DOHH2 (cell line): Measurements from ENCODE around the gene PTGES.
"Not testable (repeated sequence)": the region's sequence is repeated elsewhere in the genome, so short reads cannot be mapped to it uniquely, and the experiment has no call there.

Experiments used
- H3F3A ChIP-seq: fragments of 200-600 bp; sonication (generic), shearing (Covaris generic); 2 replicates; pipeline ENCODE4 v1.6.0; 2016; ENCODE audit warnings: antibody characterized with exemption, mild to moderate bottlenecking; ENCODE audit not compliant: control insufficient read depth, insufficient read depth
- H3K27ac ChIP-seq: fragments of 200-600 bp; sonication (generic); 2 replicates; pipeline ENCODE4 v1.5.1; 2014; ENCODE audit warnings: low read depth, mild to moderate bottlenecking, low read length, moderate library complexity
- H3K27me3 ChIP-seq: fragments of 200-600 bp; sonication (generic); 2 replicates; pipeline ENCODE4 v1.6.1; 2014; ENCODE audit warnings: mild to moderate bottlenecking, low read length, mixed read lengths; ENCODE audit not compliant: control insufficient read depth
- H3K36me3 ChIP-seq: fragments of 200-600 bp; sonication (generic); 2 replicates; pipeline ENCODE4 v1.6.1; 2014; ENCODE audit warnings: mild to moderate bottlenecking, low read length, moderate library complexity, mixed read lengths; ENCODE audit not compliant: control insufficient read depth
- H3K4me1 ChIP-seq: fragments of 200-600 bp; sonication (generic); 2 replicates; pipeline ENCODE4 v1.6.1; 2014; ENCODE audit warnings: mild to moderate bottlenecking, low read length, mixed read lengths; ENCODE audit not compliant: control insufficient read depth
- H3K4me2 ChIP-seq: fragments of 200-600 bp; sonication (generic); 2 replicates; pipeline ENCODE4 v1.6.0; 2014; ENCODE audit warnings: mild to moderate bottlenecking, low read length, moderate library complexity
- H3K4me3 ChIP-seq: fragments of 200-600 bp; sonication (generic); 2 replicates; pipeline ENCODE4 v1.5.1; 2014; ENCODE audit warnings: mild to moderate bottlenecking, low read length, mixed read lengths
- H3K79me2 ChIP-seq: fragments of 200-600 bp; sonication (generic); 2 replicates; pipeline ENCODE4 v1.6.1; 2014; ENCODE audit warnings: mild to moderate bottlenecking, low read length, mixed read lengths; ENCODE audit not compliant: control insufficient read depth
- H3K9me2 ChIP-seq: fragments of 200-600 bp; sonication (generic); replicated peaks from 2 replicates; pipeline ENCODE4 v1.6.1; 2014; ENCODE audit warnings: mild to moderate bottlenecking, low read length, mixed read lengths; ENCODE audit not compliant: control insufficient read depth
- H3K9me3 ChIP-seq: fragments of 200-600 bp; sonication (generic); 2 replicates; pipeline ENCODE4 v1.6.1; 2014; ENCODE audit warnings: antibody characterized with exemption, low read length, mixed read lengths; ENCODE audit not compliant: control insufficient read depth, insufficient read depth
- H4K20me1 ChIP-seq: fragments of 200-600 bp; sonication (generic); 2 replicates; pipeline ENCODE4 v1.6.0; 2014; ENCODE audit warnings: low read depth, mild to moderate bottlenecking, antibody characterized with exemption, low read length, moderate library complexity; ENCODE audit not compliant: control insufficient read depth, insufficient read depth
- CTCF ChIP-seq: fragments of 200-600 bp; sonication (generic); IDR thresholded peaks from one replicate; pipeline ENCODE4 v1.5.1; 2014; ENCODE audit warnings: antibody characterized with exemption, mild to moderate bottlenecking, low read depth, low read length; ENCODE audit not compliant: poor library complexity, severe bottlenecking
- EZH2phosphoT487 ChIP-seq: fragments of 200-600 bp; sonication (generic); IDR thresholded peaks from 2 replicates; pipeline ENCODE4 v1.6.1; 2017; ENCODE audit warnings: borderline replicate concordance, mild to moderate bottlenecking, antibody characterized with exemption, low read length, moderate library complexity, mixed read lengths

PTGES gene

GRCh38 chr9:129750013-129750638 lies 2.7 kb downstream of the PTGES start:
- no peaks in the 10 kb centered on the region for H3K9me2 ChIP-seq
- no peaks in the 10 kb centered on the region for H4K20me1 ChIP-seq
- no peak overlapping the region for H3K4me3 ChIP-seq
- H3K4me1 ChIP-seq: no peaks in the 10 kb centered on the region
- TF ChIP-seq CTCF (no peak), EZH2phosphoT487 (no peak)
- no peak overlapping the region for H3K27ac ChIP-seq
- H3K36me3 ChIP-seq: no peaks in the 10 kb centered on the region
- H3K27me3 ChIP-seq: peaks cover 18% of the 10 kb centered on the region; the same call in 1 of the 2 replicates
- H3K4me2 ChIP-seq: no peak overlapping the region
- H3K79me2 ChIP-seq: no peaks in the 10 kb centered on the region
- H3K9me3 ChIP-seq: no peaks in the 10 kb centered on the region
- H3F3A ChIP-seq: no peaks in the 10 kb centered on the region

- Histone ChIP-seq H3K36me3 (no peaks in the 10 kb centered on the region), H3K4me3 (no peak overlapping the region), H3K4me2 (no peak overlapping the region), H3K27me3 (peaks cover 17% of the 10 kb centered on the region; the same call in 1 of the 2 replicates), H3K9me3 (no peaks in the 10 kb centered on the region), H3K4me1 (no peaks in the 10 kb centered on the region), H3F3A (no peaks in the 10 kb centered on the region), H3K79me2 (no peaks in the 10 kb centered on the region), H3K9me2 (no peaks in the 10 kb centered on the region), H4K20me1 (no peaks in the 10 kb centered on the region), H3K27ac (no peak overlapping the region)
- no peak for TF ChIP-seq CTCF
Measured at GRCh38 chr9:129749575-129749974, 3.3 kb downstream of the PTGES start.

- not testable (repeated sequence) for H3K27ac ChIP-seq, H3K4me1 ChIP-seq, H3K79me2 ChIP-seq, H3K4me3 ChIP-seq, H3K9me3 ChIP-seq, H3K36me3 ChIP-seq, H4K20me1 ChIP-seq, H3K4me2 ChIP-seq, H3K9me2 ChIP-seq, H3F3A ChIP-seq
- H3K27me3 ChIP-seq: peaks cover 16% of the 10 kb centered on the region; the same call in 1 of the 2 replicates
Measured at GRCh38 chr9:129749052-129749451, 3.8 kb downstream of the PTGES start.

- no peaks in the 10 kb centered on the region for H3F3A ChIP-seq
- H3K9me3 ChIP-seq: no peaks in the 10 kb centered on the region
- no peaks in the 10 kb centered on the region for H3K9me2 ChIP-seq
- H3K36me3 ChIP-seq: no peaks in the 10 kb centered on the region
- TF ChIP-seq EZH2phosphoT487 (no peak), CTCF (no peak)
- no peak overlapping the region for H3K27ac ChIP-seq
- no peak overlapping the region for H3K4me3 ChIP-seq
- H3K79me2 ChIP-seq: no peaks in the 10 kb centered on the region
- peaks cover 11% of the 10 kb centered on the region; the same call in 1 of the 2 replicates for H3K27me3 ChIP-seq
- H3K4me1 ChIP-seq: no peaks in the 10 kb centered on the region
- no peaks in the 10 kb centered on the region for H4K20me1 ChIP-seq
- H3K4me2 ChIP-seq: no peak overlapping the region
Measured at GRCh38 chr9:129748249-129748648, 4.6 kb downstream of the PTGES start.
